GM21367 (cell line): ENCODE measurements around the gene GDF11.

Source experiments
- ATAC-seq: cut with Tn5 transposase; IDR thresholded peaks from one replicate; pipeline ENCODE4 v1.9.1; 2021; ENCODE audit not compliant: unreplicated experiment

Gene GDF11

DNA sequence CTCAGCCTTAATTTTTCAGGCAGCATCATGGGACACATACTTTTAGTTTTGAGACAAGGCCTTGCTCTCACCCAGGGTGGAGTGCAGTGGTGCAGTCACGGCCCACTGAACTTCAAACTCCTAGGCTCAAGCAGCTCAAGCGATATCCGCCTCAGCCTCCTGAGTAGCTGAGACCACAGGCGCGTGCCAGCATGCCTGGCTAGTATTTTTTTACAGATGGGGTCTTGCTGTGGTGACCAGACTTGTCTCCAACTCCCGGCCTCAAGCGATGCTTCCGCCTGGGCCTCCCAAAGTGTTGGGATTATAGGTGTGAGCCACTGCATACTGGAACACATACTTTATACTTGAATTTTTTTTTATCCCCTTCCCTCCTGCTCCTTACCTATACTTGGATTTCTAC is 20.0 kb upstream of the GDF11 start:
- ATAC-seq = no peak

DNA sequence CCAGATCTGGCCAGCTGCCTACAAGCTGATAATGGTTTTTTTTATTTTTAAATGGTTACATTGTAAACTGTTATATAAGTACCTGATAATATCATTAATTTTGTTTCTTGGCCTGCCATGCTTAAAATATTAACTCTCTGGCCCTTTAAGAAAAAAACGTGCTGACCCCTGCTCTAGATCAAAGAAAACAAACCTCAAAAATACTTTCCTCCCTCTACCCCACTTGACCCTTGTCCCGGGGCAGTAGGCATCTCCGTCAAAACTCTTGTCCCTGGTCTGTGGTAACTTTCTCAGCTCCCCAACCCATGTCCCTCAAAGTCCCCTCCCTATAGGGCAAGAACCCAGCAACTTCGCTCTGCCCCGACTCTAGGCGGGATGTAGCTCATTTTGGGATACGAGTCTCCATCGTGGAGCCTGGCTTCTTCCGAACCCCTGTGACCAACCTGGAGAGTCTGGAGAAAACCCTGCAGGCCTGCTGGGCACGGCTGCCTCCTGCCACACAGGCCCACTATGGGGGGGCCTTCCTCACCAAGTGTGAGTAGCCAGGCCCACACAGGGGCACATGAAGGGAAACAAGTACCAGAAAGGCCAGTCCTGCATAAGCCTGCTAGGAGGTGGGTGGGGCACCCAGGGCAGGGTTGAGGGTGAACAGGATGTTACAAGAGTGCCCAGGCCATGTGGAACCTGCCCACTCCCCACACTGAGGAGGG is 19.3 kb upstream of the GDF11 start:
- ATAC-seq = no peak

DNA sequence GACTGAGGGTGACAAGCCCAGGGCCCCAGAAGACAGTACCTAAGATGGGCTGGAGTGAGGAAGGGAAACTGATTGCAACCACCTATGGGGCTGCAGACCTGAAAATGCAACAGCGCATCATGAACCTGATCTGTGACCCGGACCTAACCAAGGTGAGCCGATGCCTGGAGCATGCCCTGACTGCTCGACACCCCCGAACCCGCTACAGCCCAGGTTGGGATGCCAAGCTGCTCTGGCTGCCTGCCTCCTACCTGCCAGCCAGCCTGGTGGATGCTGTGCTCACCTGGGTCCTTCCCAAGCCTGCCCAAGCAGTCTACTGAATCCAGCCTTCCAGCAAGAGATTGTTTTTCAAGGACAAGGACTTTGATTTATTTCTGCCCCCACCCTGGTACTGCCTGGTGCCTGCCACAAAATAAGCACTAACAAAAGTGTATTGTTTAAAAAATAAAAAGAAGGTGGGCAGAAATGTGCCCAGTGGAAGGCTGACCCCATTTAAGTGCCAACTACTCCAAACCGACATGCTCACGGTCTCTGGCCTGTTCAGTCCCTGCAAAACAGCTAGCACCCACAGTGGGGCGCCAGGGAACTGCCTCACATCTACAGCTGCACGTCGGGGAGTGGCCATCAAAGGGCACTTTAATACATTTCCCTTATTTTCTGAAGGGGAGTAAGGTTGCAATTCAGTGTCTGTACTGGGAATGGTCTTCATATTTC is 18.5 kb upstream of the GDF11 start:
- ATAC-seq = no peak

DNA sequence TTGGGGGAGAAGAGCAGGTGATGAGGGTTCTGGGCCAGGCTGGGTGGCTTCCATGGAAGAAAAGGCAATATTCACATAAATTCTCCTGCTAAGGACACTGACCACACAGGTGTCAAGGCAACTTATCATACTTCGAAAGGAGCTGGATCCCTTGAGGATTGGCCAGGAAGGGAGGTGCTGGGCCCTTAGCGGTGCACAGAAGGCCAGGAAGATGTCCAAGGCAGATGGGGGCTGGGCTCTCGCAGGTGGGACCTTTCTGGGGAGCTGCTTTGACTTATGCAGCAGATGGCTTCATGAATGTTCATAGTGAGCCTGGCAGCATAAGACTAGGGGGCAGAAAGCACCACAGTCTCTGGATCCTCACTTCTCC is 18.0 kb upstream of the GDF11 start:
- ATAC-seq = no peak

DNA sequence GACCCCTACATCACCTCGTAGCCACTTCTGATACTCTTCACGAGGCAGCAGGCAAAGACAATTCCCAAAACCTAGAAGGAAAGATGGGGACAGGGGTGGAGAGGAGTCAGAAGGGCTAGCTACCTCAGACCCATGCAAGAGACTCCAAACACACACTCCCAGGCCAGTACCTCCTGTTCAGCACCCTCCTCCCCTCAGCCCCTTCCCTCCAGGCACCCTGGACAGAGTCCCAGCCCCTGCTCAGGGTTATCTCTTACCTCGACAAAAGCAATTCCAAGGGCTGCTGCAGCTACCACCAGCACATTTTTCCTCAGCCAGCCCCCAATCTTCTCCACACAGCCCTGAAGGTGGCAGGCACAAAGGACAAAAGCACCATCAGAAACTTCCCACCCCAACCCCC is 17.4 kb upstream of the GDF11 start:
- no peak for ATAC-seq

DNA sequence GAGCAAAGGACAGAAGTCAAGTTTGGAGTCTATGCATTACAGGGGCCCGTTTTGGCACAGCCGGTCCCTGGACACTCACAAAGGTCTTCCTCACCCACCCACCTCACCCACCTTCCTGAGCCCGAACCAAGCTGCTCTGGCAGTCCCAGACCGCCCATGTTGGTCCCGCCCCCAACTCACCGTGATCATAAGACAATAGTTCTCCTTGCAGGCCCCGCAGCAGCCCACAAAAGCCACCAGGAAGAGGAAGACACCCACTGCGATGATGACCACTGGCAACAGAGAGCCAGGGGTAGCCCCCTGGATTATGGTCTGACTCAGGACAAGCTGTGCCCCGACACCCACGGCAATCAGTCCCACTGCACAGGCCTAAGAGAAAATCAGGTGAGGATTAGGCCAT is 16.0 kb upstream of the GDF11 start:
- no peak for ATAC-seq

DNA sequence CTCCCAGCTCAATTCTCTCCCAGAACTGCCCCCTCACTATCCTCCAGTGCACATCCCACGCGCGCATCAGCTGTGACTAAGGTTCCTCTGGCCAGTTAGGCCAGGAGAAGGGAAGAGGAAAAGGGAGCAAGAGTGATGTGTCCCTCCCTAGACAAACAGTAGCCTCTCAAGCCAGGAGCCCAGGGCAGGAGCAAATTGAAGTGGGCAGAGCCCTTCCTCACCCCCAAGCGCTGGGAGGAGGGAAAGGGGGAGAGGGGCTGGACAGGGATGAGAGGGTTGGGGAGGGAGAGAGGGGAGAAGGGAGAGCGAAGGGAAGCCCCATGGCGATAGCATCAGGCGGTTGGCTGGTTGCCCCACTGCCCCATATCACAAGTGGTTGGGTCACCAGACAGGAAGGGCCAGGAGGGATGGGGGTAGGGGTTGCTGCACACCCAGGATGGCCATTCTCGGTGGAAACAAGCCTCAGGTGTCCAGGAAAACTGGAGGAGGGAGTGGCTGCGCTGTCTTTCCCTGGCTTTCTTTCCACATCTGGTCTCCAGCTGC is 15.2 kb upstream of the GDF11 start:
- ATAC-seq = no peak

DNA sequence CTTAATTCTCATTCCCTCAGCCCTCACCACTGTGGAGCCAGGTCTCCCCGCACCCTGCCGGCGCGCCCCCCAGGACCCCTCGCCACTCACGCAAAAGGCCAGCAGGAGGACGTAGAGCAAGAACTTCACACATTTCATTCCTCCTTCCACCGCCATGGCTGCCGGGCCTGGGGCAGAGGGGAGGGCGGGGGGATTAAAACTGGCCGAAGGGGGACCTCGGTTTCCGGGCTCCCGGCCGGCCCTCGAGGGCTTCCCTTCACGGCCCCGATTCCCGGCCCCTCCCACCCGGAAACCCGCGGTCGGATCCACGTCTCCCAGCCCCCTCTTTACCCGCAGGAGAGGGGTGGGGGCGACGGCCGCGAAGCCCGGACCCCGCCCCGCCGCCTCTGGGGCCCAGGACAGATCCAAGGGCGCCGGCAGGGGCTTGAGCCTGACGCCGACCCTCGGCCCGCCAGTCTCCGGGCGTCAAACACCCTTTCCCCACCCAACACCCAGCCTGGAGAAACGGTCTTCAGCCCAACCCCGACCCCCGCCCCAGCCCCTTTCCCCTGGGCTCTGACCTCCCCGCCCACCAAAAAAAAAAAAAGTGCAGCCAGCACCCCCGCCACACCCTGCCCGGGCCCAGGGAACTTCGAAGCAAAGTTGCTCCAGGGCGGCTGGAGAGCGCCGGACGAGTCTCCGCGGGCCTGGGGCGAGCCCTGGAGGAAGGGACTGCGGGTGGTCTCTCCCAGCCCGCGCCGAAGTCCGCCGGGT is 14.6 kb upstream of the GDF11 start:
- ATAC-seq = peak; percentile 7

DNA sequence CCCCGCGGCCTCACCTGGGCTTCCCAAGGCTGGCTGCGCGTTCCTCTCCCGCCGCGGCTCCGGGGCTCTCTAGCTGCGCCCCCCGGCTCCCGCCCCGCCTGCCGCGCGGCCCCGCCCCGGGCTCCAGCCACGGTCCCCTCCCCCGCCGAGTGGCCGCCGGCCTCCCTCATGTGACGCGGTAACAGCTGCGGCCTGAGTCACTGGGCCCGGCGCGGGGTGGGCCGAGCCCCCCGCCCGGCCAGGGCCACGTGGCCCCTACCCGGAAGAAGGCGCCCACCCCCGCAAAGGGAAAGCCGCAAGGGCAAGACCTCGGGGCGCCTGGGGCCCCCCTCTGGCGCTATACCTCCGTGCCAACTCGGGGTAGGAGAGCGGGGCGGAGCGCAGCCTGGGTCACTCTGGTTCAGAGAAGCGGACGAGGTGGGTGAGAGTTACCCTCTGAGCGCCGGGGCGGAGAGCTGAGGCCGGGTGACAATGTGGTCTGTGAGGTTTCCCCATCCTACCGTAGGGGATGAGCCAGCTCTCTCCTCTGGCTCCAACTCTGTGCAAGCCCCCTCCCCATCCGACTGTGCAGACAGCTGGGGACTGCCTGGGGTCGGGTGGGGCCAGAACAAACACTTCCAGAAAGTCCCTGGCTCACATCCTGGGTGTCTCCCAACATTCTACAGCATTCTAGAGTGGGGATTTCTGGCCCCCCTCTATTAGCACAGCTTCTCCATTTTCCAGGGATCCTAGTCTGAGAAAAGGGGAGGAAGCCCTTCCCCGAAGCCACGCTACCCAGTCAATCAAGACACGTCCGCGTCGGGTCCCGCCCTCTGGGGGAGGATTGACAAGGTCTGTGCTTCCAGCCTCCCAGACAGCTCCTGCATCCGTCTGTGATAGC is 13.7 kb upstream of the GDF11 start, which contains the start of gene CD63:
Gene CD63, minus strand, starts transcription at position 71 of the 880 bp plus-strand sequence. CDS start 668 bp downstream, outside the sequence.
- peak; percentile 47 for ATAC-seq

DNA sequence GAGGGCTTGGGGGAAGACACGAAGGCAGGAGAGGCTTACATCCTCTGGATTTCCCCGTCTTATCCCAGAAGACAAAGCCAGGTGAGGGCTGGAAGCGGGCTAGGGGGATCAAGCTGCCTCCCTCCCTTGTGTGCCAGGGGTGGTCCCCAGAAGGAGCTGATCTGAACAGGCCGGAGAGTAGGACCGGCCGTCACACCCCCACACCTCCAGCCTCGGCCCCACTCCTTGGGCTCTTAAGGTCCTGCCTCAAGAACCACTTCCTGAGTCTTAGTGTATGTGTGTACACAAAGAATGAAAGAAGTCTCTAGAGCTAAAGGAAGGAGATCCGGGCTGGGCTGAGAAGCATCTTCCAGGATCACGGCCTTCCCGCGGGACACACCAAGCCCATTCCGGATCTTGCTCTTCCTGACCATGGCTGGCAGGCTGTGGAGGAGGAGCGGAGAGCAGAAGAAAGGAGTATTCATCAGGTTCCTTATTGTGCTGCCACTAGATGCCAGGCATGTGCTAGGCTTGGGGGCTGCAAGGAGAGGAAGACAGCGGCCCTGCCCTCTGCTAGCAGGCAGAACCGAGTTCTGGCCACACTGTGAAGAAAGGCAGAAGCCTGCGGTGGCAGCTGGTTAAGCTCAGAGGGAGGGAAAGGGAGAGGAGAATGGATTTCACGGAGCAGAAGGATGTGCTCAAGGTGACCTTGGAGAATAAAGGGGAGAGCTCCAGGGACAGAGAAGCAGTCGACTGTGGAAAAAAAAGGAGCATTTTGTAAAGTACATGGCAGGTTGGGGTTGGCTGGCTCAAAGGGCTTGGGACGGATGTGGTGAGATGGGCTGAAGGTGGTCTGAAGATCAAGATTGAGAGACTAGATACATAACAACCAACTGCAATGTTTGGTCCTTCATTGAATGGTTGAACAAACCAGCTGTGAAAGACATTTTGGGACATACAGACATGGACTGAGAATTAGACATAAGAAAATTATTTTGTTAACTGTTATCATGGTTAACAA is 12.8 kb upstream of the GDF11 start:
- peak; percentile 33 for ATAC-seq

DNA sequence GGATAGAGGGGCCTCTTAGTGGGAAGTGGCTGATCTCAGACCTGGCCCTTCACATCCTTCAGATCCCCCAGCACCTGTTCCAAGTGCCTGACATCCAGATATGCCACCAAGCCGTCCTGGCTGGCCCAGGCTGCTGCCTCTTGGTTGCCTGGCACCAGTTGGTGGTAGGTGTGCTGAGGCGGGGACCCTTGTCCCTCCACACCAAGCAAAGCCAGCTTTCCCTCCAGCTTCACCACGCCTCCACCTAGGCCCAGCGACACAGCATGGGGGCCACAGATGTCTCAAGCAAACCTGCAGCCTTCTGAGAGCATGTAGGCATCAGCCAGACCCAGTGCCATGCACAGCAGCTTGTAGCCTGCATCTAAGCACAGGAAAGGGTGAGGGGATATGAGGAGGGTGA is 10.6 kb upstream of the GDF11 start:
- no peak for ATAC-seq

DNA sequence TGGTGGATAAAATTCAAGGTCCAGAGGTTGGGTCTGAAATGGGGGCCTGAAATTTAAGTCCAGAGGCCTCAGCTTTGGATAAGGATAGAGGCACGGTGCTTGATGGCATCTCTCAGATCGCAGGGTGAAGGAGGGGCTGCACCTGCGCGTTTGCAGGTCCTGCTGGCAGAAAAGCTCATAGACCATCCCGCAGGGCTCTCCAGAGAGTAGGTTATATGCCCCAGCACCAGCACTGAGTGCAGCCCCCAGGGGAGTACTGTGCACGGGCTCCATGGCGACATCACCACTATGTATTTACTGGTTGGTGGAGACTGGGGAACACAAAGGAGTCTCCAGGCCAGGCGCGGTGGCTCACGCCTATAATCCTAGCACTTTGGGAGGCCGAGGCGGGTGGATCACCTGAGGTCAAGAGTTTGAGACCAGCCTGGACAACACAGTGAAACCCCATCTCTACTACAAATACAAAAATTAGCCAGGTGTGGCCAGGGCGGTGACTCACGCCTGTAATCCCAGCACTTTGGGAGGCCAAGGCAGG is 9.8 kb upstream of the GDF11 start:
- ATAC-seq = no peak

DNA sequence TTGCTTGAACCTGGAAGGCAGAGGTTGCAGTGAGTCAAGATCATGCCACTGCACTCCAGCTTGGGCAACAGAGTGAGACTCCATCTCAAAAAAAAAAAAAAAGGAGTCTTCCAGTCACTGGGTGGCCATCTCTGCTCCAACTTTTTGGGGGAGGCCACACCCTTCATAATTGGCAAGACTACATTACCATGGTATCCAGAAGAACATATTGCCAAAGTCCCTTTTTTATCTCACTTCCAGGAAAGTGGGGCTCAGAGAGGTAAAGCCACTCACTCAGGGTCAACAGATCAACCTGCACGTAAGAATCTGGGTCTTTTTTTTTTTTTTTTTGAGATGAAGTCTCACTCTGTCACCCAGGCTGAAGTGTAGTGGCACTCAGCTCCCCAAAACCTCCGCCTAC is 9.1 kb upstream of the GDF11 start:
- no peak for ATAC-seq

DNA sequence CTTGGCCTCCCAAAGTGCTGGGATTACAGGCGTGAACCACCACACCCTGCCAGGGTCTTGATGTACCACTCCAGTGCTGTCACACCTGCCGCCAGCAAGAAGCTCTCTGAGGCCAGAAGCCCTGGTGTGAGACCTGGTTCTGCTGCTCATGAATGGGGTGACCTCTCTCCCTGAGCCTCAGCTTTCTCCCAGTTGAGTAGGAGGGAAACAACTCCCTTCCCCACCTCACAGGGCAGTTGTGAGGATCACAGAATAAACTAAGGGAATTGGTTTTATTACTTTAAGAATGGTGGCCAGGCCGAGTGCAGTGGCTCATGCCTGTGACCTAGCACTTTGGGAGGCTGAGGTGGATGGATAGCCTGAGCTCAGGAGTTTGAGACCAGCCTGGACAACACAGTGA is 8.3 kb upstream of the GDF11 start:
- ATAC-seq = no peak

DNA sequence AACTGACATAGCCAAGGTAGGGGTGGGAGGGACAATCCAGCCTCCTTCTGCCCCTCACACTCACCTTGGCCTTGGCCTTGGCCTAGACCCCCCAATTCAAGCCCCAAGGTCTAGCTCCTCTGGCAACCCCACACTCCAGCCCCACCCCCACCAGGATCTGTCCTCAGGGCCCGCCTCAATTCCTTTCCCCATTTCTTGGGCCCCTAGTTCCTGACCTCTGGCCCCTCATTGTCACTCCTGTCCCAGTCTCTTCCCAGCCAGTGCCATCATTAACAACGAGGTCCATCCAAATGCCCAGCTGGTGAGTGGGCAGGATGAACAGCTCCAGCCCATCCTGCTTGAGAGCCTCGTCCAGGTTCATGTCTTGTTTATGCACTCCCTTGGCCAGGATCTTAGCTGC is 6.8 kb upstream of the GDF11 start:
- ATAC-seq = no peak

DNA sequence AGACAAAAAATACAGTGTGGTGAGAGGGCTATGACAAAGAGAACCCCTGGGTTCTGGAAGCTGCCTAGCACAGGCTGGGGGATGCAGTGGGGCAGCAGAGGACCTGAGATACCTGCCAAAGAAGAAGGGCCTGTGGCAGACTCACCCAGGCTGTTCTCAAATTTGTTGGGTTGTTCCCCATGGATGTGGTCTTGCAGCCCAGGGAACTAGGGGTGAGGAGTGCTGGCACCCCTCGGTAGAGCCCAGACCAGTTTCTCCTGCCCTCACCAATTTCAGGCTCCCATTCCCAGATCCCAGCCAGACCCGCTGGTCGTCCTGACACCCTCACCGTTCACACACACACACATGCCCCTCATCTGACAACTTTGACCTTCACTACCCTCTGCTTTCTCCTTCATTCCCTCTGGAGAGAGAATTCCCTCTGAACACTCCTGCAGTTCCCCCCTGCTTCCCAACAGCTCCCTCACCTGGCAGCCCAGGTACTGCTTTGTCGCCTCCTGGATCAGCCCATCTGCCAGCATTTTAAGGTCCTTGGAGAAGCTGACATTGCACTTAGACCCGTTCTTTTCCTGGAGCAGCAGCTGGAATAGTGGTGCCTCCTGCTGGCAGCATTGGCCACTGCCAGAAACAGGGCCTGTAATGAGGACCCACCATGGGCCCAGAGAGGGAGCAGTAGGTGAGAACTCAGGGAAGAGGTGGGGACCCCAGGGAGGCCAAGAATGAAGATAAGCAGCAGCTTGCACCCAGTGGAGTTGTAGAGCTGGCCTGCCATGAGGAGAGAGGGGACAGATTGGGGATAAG is 5.9 kb upstream of the GDF11 start:
- ATAC-seq = peak; percentile 28

DNA sequence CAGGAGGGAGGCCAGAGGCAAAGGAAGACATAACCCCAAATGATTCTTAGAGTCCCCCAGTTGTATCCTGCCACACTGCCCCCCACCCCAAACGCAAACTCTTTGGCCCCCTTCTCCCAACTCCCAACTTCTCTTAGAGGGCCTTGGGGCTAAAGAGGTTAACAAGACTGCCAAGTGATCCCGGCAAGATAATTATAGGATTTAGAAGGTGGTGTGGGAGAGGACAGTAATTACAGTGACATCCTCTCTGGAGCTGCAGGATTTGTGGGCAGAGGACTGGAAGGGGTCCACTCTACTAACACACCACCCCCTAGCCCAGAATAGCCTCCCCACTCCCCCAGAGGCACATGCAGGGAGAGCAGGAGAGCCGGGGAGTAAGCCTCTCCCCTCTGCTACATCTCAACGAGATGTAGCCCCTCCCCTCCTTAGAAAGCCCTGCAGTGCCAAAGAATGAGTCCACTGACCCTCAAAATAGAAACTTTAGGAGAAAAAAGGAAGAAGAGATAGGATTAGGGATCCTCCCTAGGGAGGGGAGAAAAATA is 5.3 kb upstream of the GDF11 start:
- no peak for ATAC-seq
